HepG2 (cell line): Measurements from ENCODE around the gene ARFGEF2. TPM values are rescaled to one million over a fixed set of nuclear protein-coding genes. Genes with fewer than 3 reads are reported as not detected.

Source experiments
- AKAP8 ChIP-seq: sonication (generic); formaldehyde crosslinking; IDR thresholded peaks from 2 replicates; pipeline ENCODE4 v1.5.1; 2020; ENCODE audit warnings: mild to moderate bottlenecking, missing genetic modification reagents
- ELF3 ChIP-seq: IDR thresholded peaks from 2 replicates; pipeline ENCODE4 v1.6.1; 2016; ENCODE audit warnings: missing genetic modification reagents, missing compliant biosample characterization
- HNF1A ChIP-seq, 2 experiments: sonication (generic) in 1 of 2; formaldehyde crosslinking in 1 of 2; IDR thresholded peaks; 2 replicates each; pipeline versions ENCODE4 v1.4.0 to v1.6.1; 2016 to 2020; ENCODE audit warnings: borderline replicate concordance in 1 of 2, low read depth in 1 of 2, mild to moderate bottlenecking in 1 of 2, missing genetic modification reagents in 1 of 2
- IKZF4 ChIP-seq: sonication (generic); formaldehyde crosslinking; IDR thresholded peaks from 2 replicates; pipeline ENCODE4 v1.5.1; 2020; ENCODE audit warnings: borderline replicate concordance, mild to moderate bottlenecking, low read depth, missing genetic modification reagents; ENCODE audit errors: not compliant biosample characterization
- RBFOX2 ChIP-seq: fragments of 200-400 bp; formaldehyde crosslinking; IDR thresholded peaks from 2 replicates; pipeline ENCODE4 v1.6.1; 2017; ENCODE audit warnings: low read depth, mild to moderate bottlenecking, low read length
- RXRB ChIP-seq: IDR thresholded peaks from 2 replicates; pipeline ENCODE4 v1.6.1; 2016; ENCODE audit warnings: borderline replicate concordance, missing genetic modification reagents, missing compliant biosample characterization
- USF2 ChIP-seq, 2 experiments: sonication (generic) in 1 of 2; formaldehyde crosslinking in 1 of 2; IDR thresholded peaks; 2 replicates each; pipeline versions ENCODE4 v1.5.1 to v1.6.1; 2011 to 2020; ENCODE audit warnings: borderline replicate concordance in 1 of 2, low read depth in 1 of 2, low read length in 1 of 2, mild to moderate bottlenecking in 1 of 2, missing genetic modification reagents in 1 of 2, moderate library complexity in 1 of 2
- ZMAT3 ChIP-seq: sonication (generic); formaldehyde crosslinking; conservative IDR thresholded peaks from 2 replicates; pipeline ENCODE4 v1.7.0; 2021; ENCODE audit warnings: missing genetic modification reagents
- ZNF260 ChIP-seq: sonication (generic); formaldehyde crosslinking; IDR thresholded peaks from 2 replicates; pipeline ENCODE4 v1.4.0; 2020; ENCODE audit warnings: missing genetic modification reagents, low read depth, mild to moderate bottlenecking, borderline replicate concordance
- ZNF451 ChIP-seq: sonication (generic); formaldehyde crosslinking; IDR thresholded peaks from 2 replicates; pipeline ENCODE4 v1.5.0; 2020; ENCODE audit warnings: mild to moderate bottlenecking, missing genetic modification reagents
- ZNF460 ChIP-seq: sonication (generic); formaldehyde crosslinking; IDR thresholded peaks from 2 replicates; pipeline ENCODE4 v1.5.1; 2020; ENCODE audit warnings: missing genetic modification reagents, mild to moderate bottlenecking, borderline replicate concordance
- ZNF562 ChIP-seq: sonication (generic); formaldehyde crosslinking; IDR thresholded peaks from 2 replicates; pipeline ENCODE4 v1.8.0; 2022; ENCODE audit warnings: missing genetic modification reagents, borderline replicate concordance
- ZNF567 ChIP-seq: sonication (generic); formaldehyde crosslinking; IDR thresholded peaks from 2 replicates; pipeline ENCODE4 v1.8.1; 2023; ENCODE audit warnings: mild to moderate bottlenecking, missing genetic modification reagents, borderline replicate concordance
- ZNF724P ChIP-seq: sonication (generic); formaldehyde crosslinking; IDR thresholded peaks from 2 replicates; pipeline ENCODE4 v1.8.0; 2022; ENCODE audit warnings: missing genetic modification reagents, borderline replicate concordance
- polyA plus RNA-seq, 8 experiments: library from polyadenylated mRNA; depleted of rRNA in 3 of 8; stranded (reverse) in 7 of 8; unstranded in 1 of 8; fragments of >200 nt; fragmentation: Illumina TruSeq in 4 of 8; extraction: Trizol in 4 of 8; gene quantifications; 2 replicates each; pipeline versions ENCODE4 v1.2.1 to v1.2.3, GENCODE V29; 2011 to 2016; ENCODE audit warnings: low read depth in 4 of 8, missing spikeins in 1 of 8, mixed read lengths in 1 of 8; ENCODE audit not compliant: insufficient read depth in 1 of 8
- total RNA-seq, 5 experiments: library from RNA; depleted of rRNA; stranded (reverse); fragments of >200 nt; fragmentation: Illumina TruSeq; extraction: Trizol; gene quantifications; 2 replicates each; pipeline ENCODE4 v1.2.3, GENCODE V29; 2016; ENCODE audit warnings: low read depth in 1 of 5
- TF ChIP-seq, protein P1 (sequence below): sonication (generic); formaldehyde crosslinking; IDR thresholded peaks from 2 replicates; pipeline ENCODE4 v1.4.0; 2020; ENCODE audit warnings: mild to moderate bottlenecking, missing genetic modification reagents
- TF ChIP-seq, protein P2 (sequence below): sonication (generic); formaldehyde crosslinking; IDR thresholded peaks from 2 replicates; pipeline ENCODE4 v1.4.0; 2020; ENCODE audit warnings: missing genetic modification reagents, borderline replicate concordance

The ARFGEF2 gene
- total and polyA plus RNA-seq, 2 of the 13 experiments (the other 11 are each of a cell fraction or from before 2014, with no cell fraction given): 44.0 to 60.8 TPM

DNA sequence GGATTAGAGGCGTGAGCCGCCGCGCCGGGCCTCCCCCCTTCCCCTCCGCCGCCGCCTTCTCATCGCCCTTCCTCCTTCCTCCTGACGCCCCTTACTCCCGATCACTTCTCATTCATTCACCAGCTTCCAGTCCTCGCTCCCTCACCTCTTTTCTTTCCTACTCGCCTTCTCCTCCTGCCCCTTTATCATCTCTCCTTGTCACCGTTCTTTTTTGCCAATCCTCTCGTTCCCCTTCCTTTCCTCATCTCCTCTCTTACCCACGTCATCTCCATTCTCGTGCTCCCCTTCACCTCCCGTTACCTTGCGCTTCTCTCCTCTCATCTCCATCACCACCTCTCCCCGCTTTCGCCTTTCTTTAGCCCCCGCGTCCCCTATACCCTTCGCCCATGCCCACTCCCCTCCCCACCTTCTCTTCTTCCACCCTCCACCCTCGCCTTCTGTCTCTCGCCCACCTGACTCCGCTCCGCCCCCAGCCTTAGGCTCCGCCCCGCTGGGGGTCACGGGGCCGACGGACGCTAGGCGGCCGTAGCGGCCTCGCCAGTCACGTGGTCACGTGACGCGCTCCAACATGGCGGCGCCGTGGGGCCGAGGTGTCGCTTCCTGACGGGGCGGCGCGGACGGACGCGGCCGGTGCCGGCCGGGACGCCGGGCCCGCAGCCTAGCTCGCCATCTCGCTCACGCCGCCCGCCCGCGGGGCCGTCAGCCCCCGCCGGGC is at the start of gene ARFGEF2 (continued):
- TF ChIP-seq, protein P1, sequence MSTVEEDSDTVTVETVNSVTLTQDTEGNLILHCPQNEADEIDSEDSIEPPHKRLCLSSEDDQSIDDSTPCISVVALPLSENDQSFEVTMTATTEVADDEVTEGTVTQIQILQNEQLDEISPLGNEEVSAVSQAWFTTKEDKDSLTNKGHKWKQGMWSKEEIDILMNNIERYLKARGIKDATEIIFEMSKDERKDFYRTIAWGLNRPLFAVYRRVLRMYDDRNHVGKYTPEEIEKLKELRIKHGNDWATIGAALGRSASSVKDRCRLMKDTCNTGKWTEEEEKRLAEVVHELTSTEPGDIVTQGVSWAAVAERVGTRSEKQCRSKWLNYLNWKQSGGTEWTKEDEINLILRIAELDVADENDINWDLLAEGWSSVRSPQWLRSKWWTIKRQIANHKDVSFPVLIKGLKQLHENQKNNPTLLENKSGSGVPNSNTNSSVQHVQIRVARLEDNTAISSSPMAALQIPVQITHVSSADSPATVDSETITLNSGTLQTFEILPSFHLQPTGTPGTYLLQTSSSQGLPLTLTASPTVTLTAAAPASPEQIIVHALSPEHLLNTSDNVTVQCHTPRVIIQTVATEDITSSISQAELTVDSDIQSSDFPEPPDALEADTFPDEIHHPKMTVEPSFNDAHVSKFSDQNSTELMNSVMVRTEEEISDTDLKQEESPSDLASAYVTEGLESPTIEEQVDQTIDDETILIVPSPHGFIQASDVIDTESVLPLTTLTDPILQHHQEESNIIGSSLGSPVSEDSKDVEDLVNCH: no peak
- TF ChIP-seq ZNF724P (CRISPR knock-in tag): peak; percentile 71
- TF ChIP-seq, protein P2, sequence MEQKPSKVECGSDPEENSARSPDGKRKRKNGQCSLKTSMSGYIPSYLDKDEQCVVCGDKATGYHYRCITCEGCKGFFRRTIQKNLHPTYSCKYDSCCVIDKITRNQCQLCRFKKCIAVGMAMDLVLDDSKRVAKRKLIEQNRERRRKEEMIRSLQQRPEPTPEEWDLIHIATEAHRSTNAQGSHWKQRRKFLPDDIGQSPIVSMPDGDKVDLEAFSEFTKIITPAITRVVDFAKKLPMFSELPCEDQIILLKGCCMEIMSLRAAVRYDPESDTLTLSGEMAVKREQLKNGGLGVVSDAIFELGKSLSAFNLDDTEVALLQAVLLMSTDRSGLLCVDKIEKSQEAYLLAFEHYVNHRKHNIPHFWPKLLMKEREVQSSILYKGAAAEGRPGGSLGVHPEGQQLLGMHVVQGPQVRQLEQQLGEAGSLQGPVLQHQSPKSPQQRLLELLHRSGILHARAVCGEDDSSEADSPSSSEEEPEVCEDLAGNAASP (CRISPR knock-in tag): peak; percentile 41; the same call in 1 of the 2 replicates
- TF ChIP-seq ELF3 (CRISPR knock-in tag): peak; percentile 62
- peak; percentile 67 for TF ChIP-seq RXRB
- no peak for TF ChIP-seq IKZF4 (CRISPR knock-in tag)
- 0 out of 2 replicates have a peak, but pooled peaks have one; percentile 12 for TF ChIP-seq ZNF260 (CRISPR knock-in tag)
- TF ChIP-seq ZMAT3 (CRISPR knock-in tag): peak; percentile 94
- TF ChIP-seq ZNF567 (CRISPR knock-in tag): no peak; the same call in 1 of the 2 replicates
- TF ChIP-seq RBFOX2: peak; percentile 99
- TF ChIP-seq HNF1A (IDR thresholded peaks at IDR 0.05; ENCODE audit: low read depth): no peak
- peak; percentile 83 for TF ChIP-seq HNF1A (CRISPR knock-in tag; IDR thresholded peaks at IDR 0.05; ENCODE audit: borderline replicate concordance)
- no peak for TF ChIP-seq ZNF460 (CRISPR knock-in tag)
- TF ChIP-seq USF2 (IDR thresholded peaks at IDR 0.05; ENCODE audit: low read depth, low read length): peak; percentile 98
- TF ChIP-seq USF2 (CRISPR knock-in tag; IDR thresholded peaks at IDR 0.05; ENCODE audit: borderline replicate concordance): peak; percentile 94
- 0 out of 2 replicates have a peak, but pooled peaks have one; percentile 67 for TF ChIP-seq ZNF562
- TF ChIP-seq AKAP8: peak; percentile 82
- peak; percentile 38; the same call in 1 of the 2 replicates for TF ChIP-seq ZNF451 (CRISPR knock-in tag)
